K562 (cell line): ENCODE results near the gene KCTD17. TPM values are rescaled to one million over a fixed set of nuclear protein-coding genes. Genes with fewer than 3 reads are reported as not detected.

Source experiments
- ATAC-seq: fragments of 200-7000 bp; cut with Tn5 transposase; 3 replicates; pipeline ENCODE4 v1.9.1; 2020; ENCODE audit warnings: moderate library complexity
- BruUV-seq: library from RNA; stranded (reverse); fragments of 400-500 nt; replicated peaks from 2 replicates; lab custom pipeline; 2021; lab: Mats Ljungman, UMichigan
- CTCF ChIA-PET: fragments of 300-600 bp; formaldehyde crosslinking; extraction: SDS; loops from one replicate; lab custom pipeline; 2021; ENCODE audit warnings: low intra/inter-chr PET ratio; lab: Yijun Ruan, JAX
- POLR2A ChIA-PET: fragments of 300-600, 350-650 bp; sonication (Branson Sonifier 250); formaldehyde crosslinking; extraction: SDS; loops from one replicate; lab custom pipeline; 2021; ENCODE audit warnings: antibody characterized with exemption, inconsistent platforms; lab: Yijun Ruan, JAX
- DNase-seq, 4 experiments: peaks; one replicate each; pipeline versions ENCODE4 v3.0.0 to v3.0.0-alpha.2; 2011 to 2018; ENCODE audit warnings: low spot score in 3 of 4, mixed read lengths in 3 of 4; ENCODE audit errors: extremely low read depth in 1 of 4
- FAIRE-seq: peaks from 2 replicates; lab custom pipeline; 2011; peaks lifted over from hg19 to GRCh38; lab: Jason Lieb, UNC
- H2AFZ ChIP-seq: 2 replicates; pipeline ENCODE4 v1.6.0; 2011; ENCODE audit warnings: low read depth, low read length, control low read depth, inconsistent platforms
- H3K27ac ChIP-seq: fragments of 200-600 bp; 3 replicates; pipeline ENCODE4 v1.8.0; 2011; ENCODE audit warnings: low read depth, mild to moderate bottlenecking, control low read depth, inconsistent platforms, low read length, moderate library complexity, mixed read lengths; ENCODE audit errors: extremely low read depth
- H3K27me3 ChIP-seq, 2 experiments: fragments of 300-600 bp in 1 of 2; 2 replicates in 1 of 2; 3 replicates in 1 of 2; pipeline versions ENCODE4 v1.6.0 to v1.8.0; 2011; ENCODE audit warnings: inconsistent platforms in 2 of 2, low read length in 2 of 2, mild to moderate bottlenecking in 1 of 2, mixed read lengths in 1 of 2, moderate library complexity in 1 of 2; ENCODE audit not compliant: control insufficient read depth in 2 of 2, insufficient read depth in 2 of 2
- H3K36me3 ChIP-seq: fragments of 300-600 bp; 3 replicates; pipeline ENCODE4 v1.8.0; 2011; ENCODE audit warnings: mild to moderate bottlenecking, low read length, inconsistent platforms; ENCODE audit not compliant: control insufficient read depth, insufficient read depth
- H3K4me1 ChIP-seq, 2 experiments: fragments of 200-600 bp in 1 of 2; replicated peaks in 1 of 2; 2 replicates in 1 of 2; 3 replicates in 1 of 2; pipeline versions ENCODE4 v1.5.1 to v1.8.0; 2011; ENCODE audit warnings: inconsistent platforms in 2 of 2, low read length in 2 of 2, mild to moderate bottlenecking in 1 of 2, mixed read lengths in 1 of 2, moderate library complexity in 1 of 2; ENCODE audit not compliant: control insufficient read depth in 2 of 2, insufficient read depth in 2 of 2
- H3K4me2 ChIP-seq: 2 replicates; pipeline ENCODE4 v1.6.1; 2011; ENCODE audit warnings: low read length, control low read depth, inconsistent platforms, mixed read lengths; ENCODE audit not compliant: insufficient read depth
- H3K4me3 ChIP-seq: fragments of 200-600 bp; sonication (generic), shearing (Covaris generic); 2 replicates; pipeline ENCODE4 v1.5.1; 2016; ENCODE audit warnings: control low read depth, inconsistent platforms
- H3K79me2 ChIP-seq: fragments of 200-600 bp; 3 replicates; pipeline ENCODE4 v1.8.0; 2011; ENCODE audit warnings: low read length, inconsistent platforms; ENCODE audit not compliant: control insufficient read depth, insufficient read depth
- H3K9ac ChIP-seq, 2 experiments: 2 replicates each; pipeline versions ENCODE4 v1.6.0 to v1.6.1; 2011; ENCODE audit warnings: low read depth in 2 of 2, low read length in 2 of 2, control low read depth in 1 of 2, inconsistent platforms in 1 of 2, mild to moderate bottlenecking in 1 of 2, mixed read lengths in 1 of 2; ENCODE audit not compliant: insufficient read depth in 1 of 2
- H3K9me1 ChIP-seq: one replicate; pipeline ENCODE4 v1.6.0; 2011; ENCODE audit warnings: inconsistent platforms, mild to moderate bottlenecking, low read length, moderate library complexity; ENCODE audit not compliant: control insufficient read depth, insufficient read depth
- H3K9me3 ChIP-seq: replicated peaks from 2 replicates; pipeline ENCODE4 v1.5.1; 2011; ENCODE audit warnings: low read depth, low read length, inconsistent platforms; ENCODE audit not compliant: control insufficient read depth, insufficient read depth
- H4K20me1 ChIP-seq: replicated peaks from 2 replicates; pipeline ENCODE4 v1.6.1; 2011; ENCODE audit warnings: low read length, inconsistent platforms, mixed read lengths; ENCODE audit not compliant: control insufficient read depth, insufficient read depth
- CREB3 ChIP-seq: fragments of 450-650 bp; conservative IDR thresholded peaks from 2 replicates; pipeline ENCODE4 v1.6.1; 2016; ENCODE audit warnings: missing genetic modification characterization, low read depth, mild to moderate bottlenecking, missing compliant biosample characterization, moderate library complexity
- DLX4 ChIP-seq: fragments of 250-450 bp; sonication (Bioruptor Pico); IDR thresholded peaks from 2 replicates; pipeline ENCODE4 v1.6.1; 2021; ENCODE audit warnings: mild to moderate bottlenecking
- DPF2 ChIP-seq: fragments of 450-650 bp; IDR thresholded peaks from 2 replicates; pipeline ENCODE4 v1.6.1; 2016
- EP400 ChIP-seq: fragments of 450-650 bp; IDR thresholded peaks from 2 replicates; pipeline ENCODE4 v1.6.1; 2017; ENCODE audit warnings: antibody characterized with exemption, mild to moderate bottlenecking, moderate library complexity
- GABPB1 ChIP-seq: sonication (generic); formaldehyde crosslinking; IDR thresholded peaks from 2 replicates; pipeline ENCODE4 v1.8.0; 2022; ENCODE audit warnings: mild to moderate bottlenecking, missing genetic modification reagents
- HIVEP1 ChIP-seq: fragments of 250-450 bp; sonication (Bioruptor Pico); IDR thresholded peaks from 2 replicates; pipeline ENCODE4 v1.4.0; 2020; ENCODE audit warnings: mild to moderate bottlenecking
- HMGN3 ChIP-seq: IDR thresholded peaks from 2 replicates; pipeline ENCODE4 v1.6.1; 2011; ENCODE audit warnings: borderline replicate concordance, low read depth, mild to moderate bottlenecking, mixed read lengths, low read length; ENCODE audit not compliant: insufficient read length; ENCODE audit errors: extremely low read depth
- ILK ChIP-seq: fragments of 450-650 bp; IDR thresholded peaks from 2 replicates; pipeline ENCODE4 v1.6.1; 2016; ENCODE audit warnings: missing genetic modification characterization, low read depth, mild to moderate bottlenecking, missing compliant biosample characterization, moderate library complexity, borderline replicate concordance
- KLF13 ChIP-seq: fragments of 450-650 bp; IDR thresholded peaks from 2 replicates; pipeline ENCODE4 v1.6.1; 2016; ENCODE audit warnings: missing genetic modification characterization, low read depth, mild to moderate bottlenecking, missing compliant biosample characterization, moderate library complexity, borderline replicate concordance
- MTA3 ChIP-seq: fragments of 450-650 bp; formaldehyde crosslinking; IDR thresholded peaks from 2 replicates; pipeline ENCODE4 v1.6.1; 2017; ENCODE audit warnings: mild to moderate bottlenecking, borderline replicate concordance
- NCOR1 ChIP-seq: fragments of 450-650 bp; IDR thresholded peaks from 2 replicates; pipeline ENCODE4 v1.6.1; 2016; ENCODE audit warnings: mild to moderate bottlenecking, moderate library complexity
- NEUROD1 ChIP-seq: fragments of 150-350 bp; IDR thresholded peaks from 2 replicates; pipeline ENCODE4 v1.6.1; 2014; ENCODE audit warnings: borderline replicate concordance, low read length, low read depth; ENCODE audit not compliant: partially characterized antibody
- NKRF ChIP-seq: fragments of 450-650 bp; IDR thresholded peaks from 2 replicates; pipeline ENCODE4 v1.6.1; 2016; ENCODE audit warnings: borderline replicate concordance
- RBM17 ChIP-seq: fragments of 200-400 bp; formaldehyde crosslinking; IDR thresholded peaks from 2 replicates; pipeline ENCODE4 v1.6.1; 2017; ENCODE audit warnings: low read depth, mild to moderate bottlenecking, low read length, borderline replicate concordance
- RBM22 ChIP-seq: fragments of 200-400 bp; formaldehyde crosslinking; IDR thresholded peaks from 2 replicates; pipeline ENCODE4 v1.6.1; 2018; ENCODE audit warnings: low read length, low read depth; ENCODE audit not compliant: poor library complexity, severe bottlenecking
- RBM39 ChIP-seq: fragments of 200-400 bp; formaldehyde crosslinking; optimal IDR thresholded peaks from 2 replicates; pipeline ENCODE3; 2018; ENCODE audit warnings: low read depth, low read length
- TAL1 ChIP-seq: fragments of 450-650 bp; IDR thresholded peaks from 2 replicates; pipeline ENCODE4 v1.6.1; 2016; ENCODE audit warnings: mild to moderate bottlenecking
- TCF7L2 ChIP-seq: fragments of 150-350 bp; IDR thresholded peaks from 2 replicates; pipeline ENCODE4 v1.6.1; 2016; ENCODE audit warnings: low read depth, mild to moderate bottlenecking, low read length, moderate library complexity
- USF1 ChIP-seq: sonication (generic); formaldehyde crosslinking; IDR thresholded peaks from 2 replicates; pipeline ENCODE4 v1.9.0; 2022; ENCODE audit warnings: mild to moderate bottlenecking, missing genetic modification reagents
- ZFX ChIP-seq: sonication (generic); formaldehyde crosslinking; IDR thresholded peaks from 2 replicates; pipeline ENCODE4 v1.8.0; 2022; ENCODE audit warnings: mild to moderate bottlenecking, missing genetic modification reagents, moderate library complexity
- WGBS: fragments of 100-300 bp; shearing (Covaris generic); methylation state at CpG from one replicate; pipeline ENCODE4 v1.1.6; 2016; ENCODE audit warnings: low coverage, mixed read lengths; ENCODE audit not compliant: insufficient coverage; ENCODE audit errors: missing lambda C conversion rate; 5-methylcytosine and 5-hydroxymethylcytosine counted together
- in situ Hi-C: fragments of 300-500 bp; cut with MboI; formaldehyde crosslinking; loops from 4 replicates; pipeline ENCODE4 v1.15.0; 2018; ENCODE audit warnings: inconsistent platforms, mixed read lengths
- intact Hi-C: fragments of 100-400 bp; cut with micrococcal nuclease; formaldehyde crosslinking; loops from 2 replicates; pipeline ENCODE4 v1.14.2; 2022
- polyA plus RNA-seq, 8 experiments: library from polyadenylated mRNA; depleted of rRNA in 4 of 8; stranded (reverse) in 5 of 8; unstranded in 3 of 8; fragments of >200 nt; fragmentation: Nextera tagmentation in 2 of 8; fragmentation: Illumina TruSeq in 1 of 8; extraction: Ambion mirVana in 2 of 8; extraction: Trizol in 1 of 8; gene quantifications; 2 replicates each; pipeline versions ENCODE4 v1.2.1 to v1.2.3, GENCODE V29; 2011 to 2014; ENCODE audit warnings: inconsistent platforms in 1 of 8, missing spikeins in 1 of 8
- total RNA-seq, 7 experiments: library from RNA; depleted of rRNA in 6 of 7; stranded (reverse); fragments of >200 nt in 6 of 7; fragmentation: Illumina TruSeq in 2 of 7; extraction: Trizol in 2 of 7; gene quantifications; 2 replicates each; pipeline versions ENCODE4 v1.2.1 to v1.2.3, GENCODE V29; 2011 to 2021; ENCODE audit warnings: low replicate concordance in 1 of 7

KCTD17 gene
- total and polyA plus RNA-seq, 9 of the 15 experiments (the other 6 are each of a cell fraction or from before 2014, with no cell fraction given), result 0.22 to 0.90 (median 0.49) TPM; not detected in 2

GRCh38 chr22:37020192-37020479 is 31.4 kb upstream of the KCTD17 start:
- in situ Hi-C loops, result no loop called here
- peaks cover under 1% of the 10 kb centered on the region for H4K20me1 ChIP-seq
- H3K4me1 ChIP-seq, result peaks cover 22 to 52% of the 10 kb centered on the region in 2 experiments; a peak in 4 of 5 replicates
- no peaks in the 10 kb centered on the region for H3K9me1 ChIP-seq
- FAIRE-seq, result peak; percentile 46
- H3K36me3 ChIP-seq, result peaks cover 43% of the 10 kb centered on the region; the same call in 2 of the 3 replicates
- peak; percentile 56 for ATAC-seq
- ChIA-PET POLR2A (no interaction called here), CTCF (no interaction called here)
- peak overlapping the region; percentile 90 for H2AFZ ChIP-seq
- H3K27ac ChIP-seq, result peak overlapping the region; percentile 87
- peak overlapping the region; percentile 94 for H3K4me2 ChIP-seq
- intact Hi-C loops, result no loop called here
- DNase-seq, result peak; percentile 25 to 56 (median 28)
- H3K79me2 ChIP-seq, result peaks cover 52% of the 10 kb centered on the region
- 0% methylated on average over 5 of the region's 5 CpGs for WGBS
- BruUV-seq, result TSS peak; percentile 76
- H3K27me3 ChIP-seq, result no peaks in the 10 kb centered on the region
- H3K9me3 ChIP-seq, result no peaks in the 10 kb centered on the region
- H3K9ac ChIP-seq, result peak overlapping the region; percentile 83 to 95
- H3K4me3 ChIP-seq, result peak overlapping the region; percentile 90
- no peak for TF ChIP-seq RBM39
- 0 out of 2 replicates have a peak, but pooled peaks have one; percentile 14 for TF ChIP-seq NKRF
- 0 out of 2 replicates have a peak, but pooled peaks have one; percentile 31 for TF ChIP-seq EP400
- TF ChIP-seq RBM22, result no peak
- TF ChIP-seq HIVEP1 (CRISPR knock-in tag), result no peak
- no peak for TF ChIP-seq TCF7L2
- TF ChIP-seq KLF13, result no peak
- TF ChIP-seq HMGN3, result no peak
- no peak for TF ChIP-seq MTA3
- peak; percentile 52; the same call in 1 of the 2 replicates for TF ChIP-seq USF1 (CRISPR knock-in tag)
- TF ChIP-seq GABPB1, result no peak
- TF ChIP-seq DLX4, result no peak
- TF ChIP-seq ZFX (CRISPR knock-in tag), result peak; percentile 55
- no peak for TF ChIP-seq NCOR1
- TF ChIP-seq ILK, result no peak
- TF ChIP-seq NEUROD1, result no peak
- TF ChIP-seq RBM17, result no peak
- TF ChIP-seq CREB3 (tag), result no peak
- no peak for TF ChIP-seq TAL1
- no peak for TF ChIP-seq DPF2
